Ovary (tissue), 9 donors: ENCODE data around the gene SLC25A3. TPM values are rescaled to one million over a fixed set of nuclear protein-coding genes. Genes with fewer than 3 reads are reported as not detected.
A peak's percentile ranks its signal among the peaks of the same experiment; 100 is the strongest.
"Not testable (repeated sequence)": the region's sequence is repeated elsewhere in the genome, so short reads cannot be mapped to it uniquely, and the experiment has no call there.

Source experiments
- DNase-seq, 5 donors: peaks; one replicate each; pipeline ENCODE4 v3.0.0-alpha.2; 2019 to 2020
- H3K27ac ChIP-seq, 2 donors: fragments of 200-600 bp; one replicate each; pipeline versions ENCODE4 v1.5.1 to v1.8.0; 2019 to 2022
- H3K27me3 ChIP-seq: fragments of 200-600 bp; one replicate; pipeline ENCODE4 v1.8.0; 2022
- H3K36me3 ChIP-seq: fragments of 200-600 bp; sonication (generic); one replicate; pipeline ENCODE4 v1.5.1; 2019
- H3K4me1 ChIP-seq: one replicate; pipeline ENCODE4 v1.8.1; 2013; ENCODE audit warnings: mild to moderate bottlenecking, moderate library complexity; ENCODE audit not compliant: insufficient read depth
- H3K4me3 ChIP-seq: fragments of 200-600 bp; sonication (generic); one replicate; pipeline ENCODE4 v1.5.1; 2017
- H3K9me3 ChIP-seq, 2 donors: fragments of 200-600 bp in 1 of 2; sonication (generic) in 1 of 2; one replicate each; pipeline versions ENCODE4 v1.5.1 to v1.8.1; 2013 to 2019; ENCODE audit warnings: mild to moderate bottlenecking in 1 of 2, moderate library complexity in 1 of 2
- CTCF ChIP-seq, 3 donors: fragments of 450-650 bp in 2 of 3; fragments of 200-600 bp in 1 of 3; IDR thresholded peaks; one replicate each; pipeline versions ENCODE4 v1.5.1 to v1.8.0; 2016 to 2022; ENCODE audit warnings: antibody characterized with exemption in 3 of 3, mild to moderate bottlenecking in 1 of 3
- EP300 ChIP-seq: sonication (generic); formaldehyde crosslinking; IDR thresholded peaks from one replicate; pipeline ENCODE4 v1.6.1; 2017; ENCODE audit warnings: antibody characterized with exemption
- POLR2A ChIP-seq: fragments of 450-650 bp; IDR thresholded peaks from one replicate; pipeline ENCODE4 v1.6.1; 2017; ENCODE audit warnings: antibody characterized with exemption, mild to moderate bottlenecking, moderate library complexity
- WGBS, 3 donors: extraction: QIAGEN DNeasy Blood & Tissue Kit in 1 of 3; methylation state at CpG; one replicate each; pipeline versions ENCODE4 v1.1.5 to v1.1.7; 2013 to 2017; 5-methylcytosine and 5-hydroxymethylcytosine counted together
- intact Hi-C, 4 donors: fragments of 100-400 bp; cut with DNase I; formaldehyde crosslinking; loops; one replicate each; pipeline versions ENCODE4 v1.11.0 to v1.15.1; 2022 to 2023
- polyA plus RNA-seq, 2 donors: library from polyadenylated mRNA; stranded (reverse); fragments of 200-250 nt in 1 of 2; fragments of 350-450 nt in 1 of 2; fragmentation: Illumina TruSeq in 1 of 2; extraction: RNeasy Lipid Tissue Mini Kit (QIAGEN cat#74804) in 1 of 2; gene quantifications; one replicate each; pipeline ENCODE4 v1.2.3, GENCODE V29; 2013 to 2014
- total RNA-seq, 7 donors: library from RNA; depleted of rRNA in 2 of 7; stranded (reverse); fragments of >200 nt in 2 of 7; fragmentation: NEBNext Ultra II Directional in 3 of 7; extraction: Animal tissue kit (Norgen Biotek cat#: 25700) in 3 of 7; gene quantifications; one replicate each; pipeline versions ENCODE4 v1.1.0 to v1.2.4, GENCODE V29; 2016 to 2023
- donor health status: DM: no; HTN: no; CAD: no; lungs with moderate emphysema.
- donor health status: DM: no; HTN: no; CAD: no.
- donor health status: Bipolar disorder and iron deficiency.
- donor health status: DM: yes; HTN: yes; CAD: no.
- donor health status: DM: no; HTN: no; CAD: no.
- donor health status: DM: yes; HTN: yes; CAD: no.

Gene SLC25A3
- total and polyA plus RNA-seq, 9 donors, result 344 to 649 (median 427) TPM

GRCh38 chr12:98594050-98594835 lies 757 bp downstream of the SLC25A3 start:
- no peaks in the 10 kb centered on the region for H3K27me3 ChIP-seq
- WGBS, 3 donors, result 0 to 1% (median 1%) methylated on average over 33 to 35 of the region's 35 CpGs
- H3K4me1 ChIP-seq, result peaks cover 7% of the 10 kb centered on the region
- intact Hi-C loops, result loop anchor here in 1 of 4 donors (10.0 kb wide), 1 partner anchor 51 kb away; the partner anchor contains the start of genes APAF1 and IKBIP
- no peaks in the 10 kb centered on the region for H3K9me3 ChIP-seq
- peak overlapping the region; percentile 85 to 92 for H3K27ac ChIP-seq
- DNase-seq, result no peak
- no peak for TF ChIP-seq POLR2A
- no peak for TF ChIP-seq CTCF (IDR thresholded peaks at IDR 0.05)
- TF ChIP-seq EP300, result no peak
- H3K4me3 ChIP-seq, result peak overlapping the region; percentile 91
- no peaks in the 10 kb centered on the region for H3K36me3 ChIP-seq

- no peaks in the 10 kb centered on the region for H3K27me3 ChIP-seq
- WGBS, 3 donors, result 40 to 48% (median 48%) methylated on average over 3 of the region's 3 CpGs
- H3K4me3 ChIP-seq, result peak overlapping the region; percentile 91
- H3K27ac ChIP-seq, result no peak overlapping the region
- intact Hi-C loops, result loop anchor here in 2 of 4 donors (5.0 to 10.0 kb wide), 2 partner anchors 49 to 52 kb away; partner anchors contain the start of genes APAF1 (in 2 of the 2) and IKBIP (in 1 of the 2)
- no peaks in the 10 kb centered on the region for H3K9me3 ChIP-seq
- peaks cover 7% of the 10 kb centered on the region for H3K4me1 ChIP-seq
- TF ChIP-seq EP300 (no peak), POLR2A (no peak), CTCF (IDR thresholded peaks at IDR 0.05) (no peak)
- H3K36me3 ChIP-seq, result no peaks in the 10 kb centered on the region
- no peak for DNase-seq
Measured at GRCh38 chr12:98595243-98595988, 1.9 kb downstream of the SLC25A3 start.

- DNase-seq, H3K9me3 ChIP-seq, H3K4me3 ChIP-seq, H3K36me3 ChIP-seq, H3K27me3 ChIP-seq, H3K27ac ChIP-seq, H3K4me1 ChIP-seq: not testable (repeated sequence)
- intact Hi-C loops, result loop anchor here in 2 of 4 donors (5.0 to 10.0 kb wide), 2 partner anchors 47 to 50 kb away; partner anchors contain the start of genes APAF1 (in 2 of the 2) and IKBIP (in 1 of the 2)
- WGBS, 3 donors, result 84 to 90% (median 86%) methylated on average over 5 of the region's 5 CpGs
Measured at GRCh38 chr12:98597313-98597712, 3.8 kb downstream of the SLC25A3 start.

GRCh38 chr12:98601924-98602323 lies 8.4 kb downstream of the SLC25A3 start:
- H3K4me3 ChIP-seq, result no peak overlapping the region
- no peaks in the 10 kb centered on the region for H3K36me3 ChIP-seq

More at GRCh38 chr12:98601924-98602323, 8.4 kb downstream of the SLC25A3 start:
- intact Hi-C loops, result no loop called here
- no peaks in the 10 kb centered on the region for H3K9me3 ChIP-seq
- 92 to 93% (median 93%) methylated on average over 8 of the region's 8 CpGs for WGBS, 3 donors
- no peaks in the 10 kb centered on the region for H3K4me1 ChIP-seq
- H3K27me3 ChIP-seq, result no peaks in the 10 kb centered on the region
- H3K27ac ChIP-seq, result no peak overlapping the region
- TF ChIP-seq POLR2A (no peak), EP300 (no peak), CTCF (IDR thresholded peaks at IDR 0.05) (no peak)
- DNase-seq, result no peak
